NCI-H774 (cell line): ENCODE results near the gene SH3BGR.

Experiments
- DNase-seq: peaks from one replicate; lab custom pipeline; 2025; lab: John Stamatoyannopoulos, UW

The SH3BGR gene

GRCh38 chr21:39546522-39546921 is 94.8 kb downstream of the SH3BGR start:
- DNase-seq = no peak

- DNase-seq = no peak
Measured at GRCh38 chr21:39552856-39553255, 101.1 kb downstream of the SH3BGR start.

GRCh38 chr21:39553331-39553730 is 101.6 kb downstream of the SH3BGR start:
- no peak for DNase-seq

- DNase-seq = peak; percentile 68
Measured at GRCh38 chr21:39555911-39556590, 104.3 kb downstream of the SH3BGR start.

- DNase-seq = no peak
Measured at GRCh38 chr21:39559511-39559910, 107.7 kb downstream of the SH3BGR start.

- no peak for DNase-seq
Measured at GRCh38 chr21:39561140-39561539, 109.4 kb downstream of the SH3BGR start.

- DNase-seq = no peak
Measured at GRCh38 chr21:39562791-39563770, 111.3 kb downstream of the SH3BGR start.

- DNase-seq = peak; percentile 30
Measured at GRCh38 chr21:39564200-39564599, 112.4 kb downstream of the SH3BGR start.
